H1 (cell line): ENCODE results near the gene ZSCAN22. TPM values are rescaled to one million over a fixed set of nuclear protein-coding genes. Genes with fewer than 3 reads are reported as not detected.

Source experiments
- CTCF ChIA-PET: fragments of 300-600 bp; sonication (Branson Sonifier 250); formaldehyde crosslinking; loops from one replicate; lab custom pipeline; 2021; ENCODE audit not compliant: partially characterized antibody; lab: Charles Lee
- POLR2A ChIA-PET: fragments of 300-600 bp; sonication (Branson Sonifier 250); formaldehyde crosslinking; loops from one replicate; lab custom pipeline; 2021; ENCODE audit warnings: inconsistent platforms; ENCODE audit not compliant: partially characterized antibody; lab: Charles Lee
- DNase-seq, 2 experiments: peaks; one replicate each; pipeline versions ENCODE4 v3.0.0 to v3.0.0-alpha.2; 2010 to 2022; ENCODE audit warnings: low spot score in 2 of 2, low read depth in 1 of 2, mixed read lengths in 1 of 2
- FAIRE-seq: peaks from 2 replicates; lab custom pipeline; 2011; peaks lifted over from hg19 to GRCh38; lab: Jason Lieb, UNC
- H2AFZ ChIP-seq: 2 replicates; pipeline ENCODE4 v1.8.1; 2012; ENCODE audit warnings: low read length, inconsistent platforms
- H2AK5ac ChIP-seq: 2 replicates; pipeline ENCODE4 v1.6.1; 2013; ENCODE audit warnings: low read depth, low read length
- H2BK120ac ChIP-seq: replicated peaks from 2 replicates; pipeline ENCODE3; 2013; ENCODE audit warnings: low read depth, low read length, inconsistent platforms
- H2BK12ac ChIP-seq: 2 replicates; pipeline ENCODE4 v1.6.1; 2013; ENCODE audit warnings: low read depth, low read length
- H2BK15ac ChIP-seq: 2 replicates; pipeline ENCODE4 v1.6.1; 2013; ENCODE audit warnings: low read length
- H2BK20ac ChIP-seq: 2 replicates; pipeline ENCODE4 v1.6.1; 2013; ENCODE audit warnings: low read length
- H2BK5ac ChIP-seq: 2 replicates; pipeline ENCODE4 v1.6.1; 2013; ENCODE audit warnings: low read depth, low read length
- H3K14ac ChIP-seq: 2 replicates; pipeline ENCODE4 v1.6.1; 2013; ENCODE audit warnings: inconsistent platforms; ENCODE audit not compliant: insufficient read length
- H3K18ac ChIP-seq: 2 replicates; pipeline ENCODE4 v1.6.1; 2013; ENCODE audit warnings: low read length; ENCODE audit errors: extremely low read depth
- H3K23ac ChIP-seq: 2 replicates; pipeline ENCODE4 v1.6.1; 2013; ENCODE audit warnings: inconsistent platforms; ENCODE audit not compliant: insufficient read length
- H3K23me2 ChIP-seq: 2 replicates; pipeline ENCODE4 v1.6.1; 2013; ENCODE audit warnings: low read depth, low read length
- H3K27ac ChIP-seq: 2 replicates; pipeline ENCODE4 v1.6.1; 2011; ENCODE audit warnings: low read depth, low read length, inconsistent platforms
- H3K27me3 ChIP-seq, 4 experiments: replicated peaks in 1 of 4; 1 replicate in 1 of 4; 2 replicates in 3 of 4; pipeline versions ENCODE4 v1.6.1 to v1.8.1; 2011 to 2013; ENCODE audit warnings: low read length in 3 of 4, mild to moderate bottlenecking in 3 of 4, inconsistent platforms in 2 of 4, mixed read lengths in 2 of 4, moderate library complexity in 1 of 4; ENCODE audit not compliant: control insufficient read depth in 3 of 4, insufficient read depth in 3 of 4; ENCODE audit errors: extremely low read depth in 1 of 4
- H3K36me3 ChIP-seq, 4 experiments: 2 replicates each; pipeline versions ENCODE4 v1.6.1 to v1.8.1; 2011 to 2013; ENCODE audit warnings: mild to moderate bottlenecking in 4 of 4, low read length in 3 of 4, moderate library complexity in 2 of 4, control low read depth in 1 of 4, inconsistent platforms in 1 of 4; ENCODE audit not compliant: insufficient read depth in 4 of 4, control insufficient read depth in 2 of 4
- H3K4ac ChIP-seq: replicated peaks from 2 replicates; pipeline ENCODE3; 2013; ENCODE audit warnings: low read length, low read depth, mixed read lengths, inconsistent platforms; ENCODE audit not compliant: insufficient read length
- H3K4me1 ChIP-seq, 4 experiments: replicated peaks in 1 of 4; 1 replicate in 1 of 4; 2 replicates in 3 of 4; pipeline versions ENCODE4 v1.6.1 to v1.8.1; 2011 to 2013; ENCODE audit warnings: low read length in 3 of 4, inconsistent platforms in 2 of 4, mixed read lengths in 1 of 4; ENCODE audit not compliant: insufficient read depth in 4 of 4, control insufficient read depth in 3 of 4
- H3K4me2 ChIP-seq, 2 experiments: 2 replicates each; pipeline versions ENCODE4 v1.6.1 to v1.8.1; 2011 to 2013; ENCODE audit warnings: low read depth in 2 of 2, low read length in 2 of 2, control low read depth in 1 of 2, inconsistent platforms in 1 of 2, mild to moderate bottlenecking in 1 of 2; ENCODE audit not compliant: insufficient read depth in 1 of 2
- H3K4me3 ChIP-seq, 4 experiments: fragments of 200-600, 300-600 bp in 1 of 4; sonication (generic), shearing (Covaris generic), sonication (Bioruptor Twin) in 1 of 4; 2 replicates each; pipeline versions ENCODE4 v1.5.1 to v1.8.1; 2011 to 2016; ENCODE audit warnings: low read length in 4 of 4, low read depth in 3 of 4, control low read depth in 2 of 4, inconsistent platforms in 2 of 4, mild to moderate bottlenecking in 2 of 4, mixed read lengths in 1 of 4, moderate library complexity in 1 of 4; ENCODE audit not compliant: insufficient read depth in 2 of 4; ENCODE audit errors: extremely low read depth in 1 of 4
- H3K56ac ChIP-seq: replicated peaks from 2 replicates; pipeline ENCODE3; 2013; ENCODE audit warnings: low read depth, mild to moderate bottlenecking, mixed read lengths, low read length, inconsistent platforms; ENCODE audit not compliant: insufficient read length
- H3K79me1 ChIP-seq: 2 replicates; pipeline ENCODE4 v1.6.1; 2013; ENCODE audit warnings: low read depth, low read length, control low read depth
- H3K79me2 ChIP-seq, 2 experiments: 2 replicates each; pipeline versions ENCODE4 v1.6.1 to v1.8.1; 2012 to 2013; ENCODE audit warnings: low read length in 2 of 2, mild to moderate bottlenecking in 2 of 2, inconsistent platforms in 1 of 2; ENCODE audit not compliant: insufficient read depth in 2 of 2, control insufficient read depth in 1 of 2
- H3K9ac ChIP-seq, 4 experiments: replicated peaks in 1 of 4; 1 replicate in 1 of 4; 2 replicates in 3 of 4; pipeline versions ENCODE4 v1.6.1 to v1.8.1; 2011 to 2013; ENCODE audit warnings: low read depth in 3 of 4, low read length in 3 of 4, control low read depth in 2 of 4, mild to moderate bottlenecking in 2 of 4, moderate library complexity in 2 of 4, inconsistent platforms in 1 of 4; ENCODE audit errors: extremely low read depth in 1 of 4
- H3K9me3 ChIP-seq, 2 experiments: 2 replicates each; pipeline versions ENCODE4 v1.6.1 to v1.8.1; 2012 to 2013; ENCODE audit warnings: mild to moderate bottlenecking in 2 of 2, moderate library complexity in 2 of 2, control low read depth in 1 of 2, inconsistent platforms in 1 of 2, low read depth in 1 of 2, low read length in 1 of 2, mixed read lengths in 1 of 2; ENCODE audit not compliant: insufficient read depth in 2 of 2
- H4K20me1 ChIP-seq, 2 experiments: replicated peaks in 1 of 2; 2 replicates each; pipeline versions ENCODE3 to v1.8.1; 2011 to 2013; ENCODE audit warnings: inconsistent platforms in 2 of 2, low read length in 2 of 2, mild to moderate bottlenecking in 1 of 2; ENCODE audit not compliant: insufficient read depth in 2 of 2, control insufficient read depth in 1 of 2
- H4K5ac ChIP-seq: 2 replicates; pipeline ENCODE4 v1.6.1; 2013; ENCODE audit warnings: low read length, low read depth, mixed read lengths, inconsistent platforms; ENCODE audit not compliant: insufficient read length
- H4K8ac ChIP-seq: 2 replicates; pipeline ENCODE4 v1.8.0; 2013; ENCODE audit warnings: mild to moderate bottlenecking, moderate library complexity, low read length, inconsistent platforms; ENCODE audit not compliant: insufficient read depth; ENCODE audit errors: extremely low read depth
- H4K91ac ChIP-seq: replicated peaks from 2 replicates; pipeline ENCODE3; 2013; ENCODE audit warnings: low read length, mixed read lengths, inconsistent platforms; ENCODE audit not compliant: insufficient read length
- BRCA1 ChIP-seq: IDR thresholded peaks from 2 replicates; pipeline ENCODE4 v1.6.1; 2012; ENCODE audit warnings: low read depth, low read length, improper control_type of control experiment
- KDM5A ChIP-seq: fragments of 200-600 bp; IDR thresholded peaks from 2 replicates; pipeline ENCODE4 v1.7.1; 2012; ENCODE audit warnings: mild to moderate bottlenecking, low read length, inconsistent platforms, mixed read lengths
- MAFK ChIP-seq: IDR thresholded peaks from 2 replicates; pipeline ENCODE4 v1.6.1; 2012; ENCODE audit warnings: low read depth, mild to moderate bottlenecking, improper control_type of control experiment, low read length
- PHF8 ChIP-seq: fragments of 200-600 bp; sonication (generic); conservative IDR thresholded peaks from 2 replicates; pipeline ENCODE4 v1.7.1; 2012; ENCODE audit warnings: low read depth, mild to moderate bottlenecking, inconsistent platforms, low read length, moderate library complexity
- SAP30 ChIP-seq: fragments of 300-600 bp; sonication (generic); IDR thresholded peaks from 2 replicates; pipeline ENCODE4 v1.7.1; 2012; ENCODE audit warnings: low read length, moderate library complexity, mild to moderate bottlenecking, inconsistent platforms; ENCODE audit not compliant: insufficient read depth, insufficient replicate concordance
- SIRT6 ChIP-seq: IDR thresholded peaks from one replicate; pipeline ENCODE4 v1.7.1; 2012; ENCODE audit warnings: low read length, inconsistent platforms
- SP4 ChIP-seq: IDR thresholded peaks from 2 replicates; pipeline ENCODE4 v1.6.1; 2012; ENCODE audit warnings: low read length, inconsistent platforms
- WGBS, 2 experiments: shearing (Covaris generic) in 1 of 2; methylation state at CpG; one replicate each; pipeline versions ENCODE4 v1.1.6 to v1.1.7; 2013 to 2015; ENCODE audit warnings: low lambda C conversion rate in 2 of 2, mixed read lengths in 2 of 2, inconsistent platforms in 1 of 2, low coverage in 1 of 2, missing lambda C conversion rate in 1 of 2; ENCODE audit not compliant: insufficient replicate concordance in 2 of 2, insufficient coverage in 1 of 2, insufficient read length in 1 of 2; ENCODE audit errors: extremely low coverage in 1 of 2, missing lambda C conversion rate in 1 of 2; 5-methylcytosine and 5-hydroxymethylcytosine counted together
- polyA plus RNA-seq, 7 experiments: library from polyadenylated mRNA; depleted of rRNA in 3 of 7; stranded (reverse) in 5 of 7; unstranded in 2 of 7; fragments of >200 nt in 5 of 7; fragments of 200-250 nt in 2 of 7; gene quantifications; 1 replicate in 5 of 7; 2 replicates in 1 of 7; 4 replicates in 1 of 7; pipeline versions ENCODE4 v1.2.1 to v1.2.3, GENCODE V29; 2011 to 2013; ENCODE audit warnings: missing spikeins in 2 of 7, mixed read lengths in 2 of 7
- total RNA-seq: library from RNA; stranded (reverse); fragmentation: NEBNext Ultra II Directional; extraction: Animal tissue kit (Norgen Biotek cat#: 25700); gene quantifications from 2 replicates; pipeline ENCODE4 v1.2.1, GENCODE V29; 2021

ZSCAN22 gene
- total and polyA plus RNA-seq, 2 of the 8 experiments (the other 6 are each of a cell fraction or from before 2014, with no cell fraction given): 3.2 to 3.3 TPM

DNA sequence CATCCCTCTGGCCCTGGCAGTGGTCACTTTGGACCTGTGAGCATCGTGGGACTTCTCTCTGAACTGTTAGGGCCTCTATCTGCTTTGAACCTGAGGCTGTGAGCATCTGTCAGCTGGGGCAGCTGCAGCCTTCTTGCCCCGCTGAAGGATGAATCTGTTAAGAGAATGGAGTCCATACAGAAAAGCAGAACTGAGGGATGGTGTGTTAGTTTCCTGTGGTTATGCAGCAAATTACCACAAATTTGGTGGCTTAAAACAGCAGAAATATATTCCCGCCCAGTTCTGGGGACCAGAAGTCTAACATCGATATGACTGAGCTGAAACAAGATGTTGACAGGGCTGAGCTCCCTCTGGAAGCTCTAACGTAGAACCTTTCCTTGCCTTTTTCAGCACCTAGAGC is 37.4 kb downstream of the ZSCAN22 start:
- POLR2A ChIA-PET: interaction anchor here (1.1 to 7.8 kb wide), 7 partner anchors 12 to 191 kb away, joined by 3 to 102 read pairs (median 23); partner anchors contain the start of genes A1BG, CHMP2A, RNF225 and RPS5

More for the DNA sequence above, 37.4 kb downstream of the ZSCAN22 start:
- Histone ChIP-seq H4K20me1 (no peaks in the 10 kb centered on the region), H3K23ac (no peak overlapping the region), H2BK15ac (no peak overlapping the region), H3K56ac (no peak overlapping the region), H4K8ac (no peak overlapping the region), H2BK120ac (no peak overlapping the region), H3K27me3 (no peaks in the 10 kb centered on the region), H3K14ac (no peak overlapping the region), H3K4me1 (peaks cover 0 to 8% (median 1%) of the 10 kb centered on the region in 4 experiments; a peak in 3 of 7 replicates), H2BK12ac (no peak overlapping the region), H3K9ac (no peak overlapping the region), H2BK20ac (no peak overlapping the region), H3K9me3 (no peaks in the 10 kb centered on the region), H4K91ac (no peak overlapping the region), H2AFZ (no peak overlapping the region), H3K18ac (no peak overlapping the region), H3K4me3 (no peak overlapping the region), H3K23me2 (peaks cover 5% of the 10 kb centered on the region), H3K4me2 (no peak overlapping the region), H3K79me2 (no peaks in the 10 kb centered on the region), H3K27ac (no peak overlapping the region), H3K79me1 (no peaks in the 10 kb centered on the region)
- 88% methylated on average over 5 of the region's 5 CpGs; no CpG with 5 or more reads in 1 of the 2 experiments for WGBS, 2 experiments
- CTCF ChIA-PET: interaction anchor here (0.8 to 2.2 kb wide), 7 partner anchors 10 to 132 kb away, joined by 3 to 6 read pairs (median 4); no protein-coding TSS in a partner anchor
- TF ChIP-seq KDM5A: no peak
- TF ChIP-seq MAFK: no peak
- no peak for TF ChIP-seq SAP30
- no peak for TF ChIP-seq PHF8
- TF ChIP-seq SIRT6: no peak
- TF ChIP-seq SP4: no peak
- TF ChIP-seq BRCA1: no peak
- TF ChIP-seq, all 59 proteins: peak for 0
- H2BK5ac ChIP-seq: no peak overlapping the region
- H3K36me3 ChIP-seq: peaks cover 0 to 2% (median 0%) of the 10 kb centered on the region in 4 experiments; a peak in 2 of 8 replicates
- FAIRE-seq: no peak
- no peak for DNase-seq
- H2AK5ac ChIP-seq: no peak overlapping the region
- no peak overlapping the region for H3K4ac ChIP-seq
- H4K5ac ChIP-seq: no peak overlapping the region
